Kidney (tissue), 14 donors: ENCODE results near the gene DVL2. TPM values are rescaled to one million over a fixed set of nuclear protein-coding genes. Genes with fewer than 3 reads are reported as not detected.

Experiments used
- DNase-seq, 5 donors: peaks; one replicate each; pipeline ENCODE4 v3.0.0-alpha.2; 2013 to 2020
- FAIRE-seq: peaks from 2 replicates; lab custom pipeline; 2012; peaks lifted over from hg19 to GRCh38; lab: Jason Lieb, UNC
- H3K27ac ChIP-seq, 2 donors: one replicate each; pipeline ENCODE4 v1.7.0; 2013; ENCODE audit warnings: low read depth in 2 of 2, low read length in 2 of 2, inconsistent platforms in 1 of 2
- H3K27me3 ChIP-seq: one replicate; pipeline ENCODE4 v1.7.1; 2013; ENCODE audit warnings: low read length, inconsistent platforms; ENCODE audit not compliant: control insufficient read depth, insufficient read depth
- H3K36me3 ChIP-seq, 3 donors: one replicate each; pipeline versions ENCODE4 v1.7.0 to v1.7.1; 2013; ENCODE audit warnings: low read length in 3 of 3, control low read depth in 1 of 3, inconsistent platforms in 1 of 3; ENCODE audit not compliant: insufficient read depth in 3 of 3, control insufficient read depth in 2 of 3
- H3K4me1 ChIP-seq, 3 donors: one replicate each; pipeline versions ENCODE4 v1.7.0 to v1.7.1; 2013; ENCODE audit warnings: low read length in 3 of 3, inconsistent platforms in 1 of 3, low read depth in 1 of 3; ENCODE audit not compliant: control insufficient read depth in 2 of 3, insufficient read depth in 2 of 3
- H3K4me3 ChIP-seq, 3 donors: one replicate each; pipeline versions ENCODE4 v1.7.0 to v1.8.1; 2013; ENCODE audit warnings: low read length in 3 of 3, control low read depth in 1 of 3, inconsistent platforms in 1 of 3
- H3K9ac ChIP-seq, 3 donors: one replicate each; pipeline versions ENCODE4 v1.7.0 to v1.7.1; 2013; ENCODE audit warnings: low read length in 3 of 3, control low read depth in 1 of 3, inconsistent platforms in 1 of 3
- H3K9me3 ChIP-seq, 3 donors: one replicate each; pipeline versions ENCODE4 v1.7.0 to v1.7.1; 2013; ENCODE audit warnings: low read length in 3 of 3, control low read depth in 1 of 3, inconsistent platforms in 1 of 3; ENCODE audit not compliant: control insufficient read depth in 2 of 3, insufficient read depth in 1 of 3
- intact Hi-C: fragments of 100-400 bp; cut with DNase I; formaldehyde crosslinking; loops from one replicate; pipeline ENCODE4 v1.11.1; 2022
- polyA plus RNA-seq: library from polyadenylated mRNA; stranded (reverse); fragments of 350-450 nt; fragmentation: Illumina TruSeq; extraction: RNeasy Lipid Tissue Mini Kit (QIAGEN cat#74804); gene quantifications from one replicate; pipeline ENCODE4 v1.2.3, GENCODE V29; 2014; ENCODE audit warnings: low read depth, low replicate concordance; ENCODE audit not compliant: insufficient read depth
- total RNA-seq: library from RNA; stranded (reverse); fragmentation: NEBNext Ultra II Directional; extraction: Animal tissue kit (Norgen Biotek cat#: 25700); gene quantifications from one replicate; pipeline ENCODE4 v1.2.1, GENCODE V29; 2021
- TF ChIP-seq, protein P1 (sequence below): IDR thresholded peaks from 3 replicates; pipeline ENCODE4 v1.5.1; 2012; ENCODE audit warnings: mild to moderate bottlenecking, moderate library complexity, borderline replicate concordance; ENCODE audit not compliant: insufficient read depth; ENCODE audit errors: extremely low read depth
- donor health status: control.
- donor health status: control.
- donor health status: control.
- donor health status: control.
- donor health status: control.
- donor health status: DM: yes; HTN: yes; CAD: no.
- donor health status: Normal renal cell carcinoma (clear cell type).

Gene DVL2
- total and polyA plus RNA-seq, 2 donors from 2014 or later = 18.0 to 35.8 TPM

DNA sequence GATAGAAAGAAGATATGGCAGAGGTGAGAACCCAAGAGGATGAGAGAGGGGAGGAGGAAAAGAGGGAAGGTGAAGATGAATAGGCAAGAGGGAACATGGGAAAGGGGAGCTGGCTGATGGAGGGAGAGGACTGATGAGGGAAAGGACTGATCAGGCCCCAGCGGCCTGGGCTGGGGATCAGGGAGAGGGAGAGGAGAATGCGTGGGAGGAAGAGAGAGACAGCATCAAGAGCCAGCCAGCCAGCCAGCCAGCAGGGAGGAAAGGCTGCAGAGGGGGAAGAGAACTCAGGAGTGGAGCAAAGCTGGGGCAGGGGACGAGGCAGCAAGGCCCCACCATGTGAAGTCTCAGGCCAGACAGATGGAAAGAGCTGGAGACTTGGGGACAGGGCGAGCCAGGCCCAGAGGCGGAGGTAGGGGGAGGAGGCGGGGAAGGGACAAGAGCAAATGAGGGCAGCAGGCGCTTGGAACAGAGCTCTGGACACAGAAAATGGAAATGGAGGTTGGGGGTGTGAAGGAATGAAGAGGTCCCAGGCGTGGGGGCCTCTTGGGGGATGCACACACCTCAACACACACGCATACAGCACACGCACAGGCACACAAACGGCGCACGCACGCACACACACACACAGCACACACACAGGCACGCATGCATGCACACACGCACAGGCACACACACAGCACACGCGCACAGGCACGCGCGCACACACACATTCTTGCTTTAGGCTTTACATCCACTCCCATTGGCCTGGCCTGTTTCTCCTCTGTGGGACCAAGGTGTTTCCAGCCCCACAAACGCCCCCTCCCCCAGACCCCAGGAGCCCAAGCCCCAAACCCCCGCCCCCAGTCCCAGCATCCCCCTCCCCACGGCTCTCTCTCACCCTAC is 27.0 kb downstream of the DVL2 start:
- H3K4me1 ChIP-seq = no peaks in the 10 kb centered on the region
- no peaks in the 10 kb centered on the region for H3K27me3 ChIP-seq
- TF ChIP-seq, protein P1, sequence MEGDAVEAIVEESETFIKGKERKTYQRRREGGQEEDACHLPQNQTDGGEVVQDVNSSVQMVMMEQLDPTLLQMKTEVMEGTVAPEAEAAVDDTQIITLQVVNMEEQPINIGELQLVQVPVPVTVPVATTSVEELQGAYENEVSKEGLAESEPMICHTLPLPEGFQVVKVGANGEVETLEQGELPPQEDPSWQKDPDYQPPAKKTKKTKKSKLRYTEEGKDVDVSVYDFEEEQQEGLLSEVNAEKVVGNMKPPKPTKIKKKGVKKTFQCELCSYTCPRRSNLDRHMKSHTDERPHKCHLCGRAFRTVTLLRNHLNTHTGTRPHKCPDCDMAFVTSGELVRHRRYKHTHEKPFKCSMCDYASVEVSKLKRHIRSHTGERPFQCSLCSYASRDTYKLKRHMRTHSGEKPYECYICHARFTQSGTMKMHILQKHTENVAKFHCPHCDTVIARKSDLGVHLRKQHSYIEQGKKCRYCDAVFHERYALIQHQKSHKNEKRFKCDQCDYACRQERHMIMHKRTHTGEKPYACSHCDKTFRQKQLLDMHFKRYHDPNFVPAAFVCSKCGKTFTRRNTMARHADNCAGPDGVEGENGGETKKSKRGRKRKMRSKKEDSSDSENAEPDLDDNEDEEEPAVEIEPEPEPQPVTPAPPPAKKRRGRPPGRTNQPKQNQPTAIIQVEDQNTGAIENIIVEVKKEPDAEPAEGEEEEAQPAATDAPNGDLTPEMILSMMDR = no peak
- intact Hi-C loops = no loop called here
- peaks cover 0 to 9% (median 0%) of the 10 kb centered on the region in 3 donors for H3K36me3 ChIP-seq
- no peak for FAIRE-seq
- no peaks in the 10 kb centered on the region for H3K9me3 ChIP-seq
- H3K27ac ChIP-seq = no peak overlapping the region
- DNase-seq = peak in 4 of 5 donors; percentile 73 to 83 (median 80)
- no peak overlapping the region for H3K4me3 ChIP-seq
- no peak overlapping the region for H3K9ac ChIP-seq

- no peaks in the 10 kb centered on the region for H3K4me1 ChIP-seq
- intact Hi-C loops = no loop called here
- H3K27ac ChIP-seq = no peak overlapping the region
- DNase-seq = peak in 1 of 5 donors; percentile 50
- peak overlapping the region in 2 of 3 donors; percentile 58 to 67 for H3K4me3 ChIP-seq
- peaks cover 0 to 9% (median 0%) of the 10 kb centered on the region in 3 donors for H3K36me3 ChIP-seq
- peak overlapping the region in 2 of 3 donors; percentile 26 to 75 for H3K9ac ChIP-seq
- TF ChIP-seq, protein P1 = no peak
- no peak for FAIRE-seq
- no peaks in the 10 kb centered on the region for H3K27me3 ChIP-seq
- no peaks in the 10 kb centered on the region for H3K9me3 ChIP-seq
Observed at GRCh38 chr17:7205561-7205960, 28.8 kb downstream of the DVL2 start.

DNA sequence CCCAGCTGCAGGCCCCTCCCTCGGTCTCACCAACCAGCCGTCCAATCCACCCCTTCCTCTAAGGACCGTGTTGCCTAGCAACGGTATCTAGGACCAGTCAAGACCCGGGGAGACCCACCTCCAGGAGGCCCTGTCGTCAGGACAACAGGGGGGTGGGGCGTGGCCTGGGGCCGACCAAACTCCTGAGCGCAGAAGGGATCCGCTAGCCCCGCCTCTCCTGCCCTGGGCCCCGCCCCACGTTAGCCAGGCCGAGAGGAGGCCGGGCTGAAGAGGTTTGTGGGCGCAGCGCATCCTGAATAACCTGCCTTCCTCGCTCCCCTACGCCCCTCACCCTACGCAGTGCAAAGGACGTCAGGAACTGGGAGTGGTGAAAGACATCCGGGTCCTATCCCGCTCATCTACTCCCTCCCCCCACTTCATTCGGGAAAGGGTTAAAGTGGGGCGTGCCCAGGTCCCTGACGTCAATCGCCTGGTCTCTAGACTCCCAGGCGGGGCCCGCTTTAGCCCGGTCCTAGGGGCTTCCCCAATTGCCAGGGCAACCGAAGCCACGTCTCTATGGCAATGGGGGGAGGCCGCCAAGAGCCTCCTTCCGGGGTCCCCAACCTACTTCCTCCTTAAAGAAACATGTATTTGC is 29.4 kb downstream of the DVL2 start:
- H3K27me3 ChIP-seq = no peaks in the 10 kb centered on the region
- FAIRE-seq (no peak), DNase-seq (peak; percentile 91 to 96 (median 95))
- no peaks in the 10 kb centered on the region for H3K9me3 ChIP-seq
- intact Hi-C loops = no loop called here
- TF ChIP-seq, protein P1 = no peak
- H3K4me1 ChIP-seq = no peaks in the 10 kb centered on the region
- peak overlapping the region; percentile 26 to 75 (median 38) for H3K9ac ChIP-seq
- peaks cover 0 to 9% (median 0%) of the 10 kb centered on the region in 3 donors for H3K36me3 ChIP-seq
- H3K27ac ChIP-seq = no peak overlapping the region
- H3K4me3 ChIP-seq = peak overlapping the region; percentile 52 to 67 (median 58)
